ENCODE results near the gene KRABD2.

The KRABD2 gene

DNA sequence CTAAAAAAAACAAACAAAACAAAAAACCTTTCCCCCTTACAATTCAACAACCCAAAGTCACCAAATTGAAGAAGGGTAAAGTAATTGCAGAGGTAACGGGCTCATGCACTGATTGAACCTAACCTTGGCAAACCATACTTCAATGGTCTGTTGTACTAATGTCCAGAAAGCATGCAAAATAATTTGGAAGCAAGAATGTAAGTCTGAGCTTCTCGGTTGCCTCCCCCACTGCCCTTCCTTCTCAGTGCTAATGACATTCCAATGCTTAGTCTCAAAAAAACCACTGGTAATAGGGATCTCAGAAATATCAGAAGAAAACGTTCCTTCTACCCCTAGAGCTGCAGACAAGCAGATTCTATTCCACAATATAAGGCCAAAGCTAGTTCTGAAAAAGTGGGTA, 15.8 kb downstream of the KRABD2 start:
- H3K27ac ChIP-seq (replicated peaks in 1 of 4): peak overlapping the region in 3 of 4 donors; percentile 14 to 51 (median 14)
- no peak overlapping the region for H3K4me3 ChIP-seq
- 58% methylated on average over 3 of the region's 3 CpGs for WGBS
- intact Hi-C loops (cut with DNase I): no loop called here
- H3K36me3 ChIP-seq: peaks cover 0 to 14% (median 5%) of the 10 kb centered on the region in 4 donors
- no peaks in the 10 kb centered on the region for H3K27me3 ChIP-seq
- peaks cover 0 to 33% (median 13%) of the 10 kb centered on the region in 4 donors for H3K4me1 ChIP-seq
- no peaks in the 10 kb centered on the region for H3K9me3 ChIP-seq
- no peak for DNase-seq (ENCODE audit: extremely low spot score)
- TF ChIP-seq POLR2AphosphoS5 (IDR thresholded peaks at IDR 0.05): no peak
- no peak for TF ChIP-seq POLR2A (IDR thresholded peaks at IDR 0.05; ENCODE audit: low read depth)
- no peak for TF ChIP-seq EP300 (IDR thresholded peaks at IDR 0.05)
- TF ChIP-seq CTCF (IDR thresholded peaks at IDR 0.05): no peak

DNA sequence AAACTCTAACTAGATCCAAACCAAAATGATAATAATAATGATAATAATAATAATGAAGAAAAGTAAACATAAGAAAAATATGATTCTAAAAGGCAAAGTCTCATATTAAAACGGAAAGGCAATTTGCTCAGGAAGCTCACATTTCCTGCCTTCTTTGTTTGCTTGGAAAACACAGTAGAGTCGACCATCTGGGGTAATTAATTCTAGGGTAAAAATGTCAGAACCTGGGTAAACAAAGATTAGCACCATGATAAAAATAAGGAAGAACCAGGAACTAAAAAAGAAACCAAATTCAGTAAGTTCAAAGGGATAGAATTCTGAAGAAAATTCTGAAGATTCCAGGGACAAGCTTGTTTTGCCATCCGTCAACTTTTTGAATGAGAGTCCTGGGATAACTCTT, 16.2 kb downstream of the KRABD2 start:
- 51% methylated on average over 3 of the region's 3 CpGs for WGBS
- H3K27ac ChIP-seq (replicated peaks in 1 of 4): peak overlapping the region in 2 of 4 donors; percentile 14 to 51
- peaks cover 0 to 9% (median 4%) of the 10 kb centered on the region in 4 donors for H3K36me3 ChIP-seq
- no peak for TF ChIP-seq CTCF (IDR thresholded peaks at IDR 0.05)
- TF ChIP-seq POLR2AphosphoS5 (IDR thresholded peaks at IDR 0.05): no peak
- TF ChIP-seq EP300 (IDR thresholded peaks at IDR 0.05): no peak
- TF ChIP-seq POLR2A (IDR thresholded peaks at IDR 0.05; ENCODE audit: low read depth): no peak
- no peak overlapping the region for H3K4me3 ChIP-seq
- no peak for DNase-seq (ENCODE audit: extremely low spot score)
- peaks cover 0 to 28% (median 11%) of the 10 kb centered on the region in 4 donors for H3K4me1 ChIP-seq
- no peaks in the 10 kb centered on the region for H3K9me3 ChIP-seq
- H3K27me3 ChIP-seq: no peaks in the 10 kb centered on the region
- intact Hi-C loops (cut with DNase I): no loop called here

DNA sequence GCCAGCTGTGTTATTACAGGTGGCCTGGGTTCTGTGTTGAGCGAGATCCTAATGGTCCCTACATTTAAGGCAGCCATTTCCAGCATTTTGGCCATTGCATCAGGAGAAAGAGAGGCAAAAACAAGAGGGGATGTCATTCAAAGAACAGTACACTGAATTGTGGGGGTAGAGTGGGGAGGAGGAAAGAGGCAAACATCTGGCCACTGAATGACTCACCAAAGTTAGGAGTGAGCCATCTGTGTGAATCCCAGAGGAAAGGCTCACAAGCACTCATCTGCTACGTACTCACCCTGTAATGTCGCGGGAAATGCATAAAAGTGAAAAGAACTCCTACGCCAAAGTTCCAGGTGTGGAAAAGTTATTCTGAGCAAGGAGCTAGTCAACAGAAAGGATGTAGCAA, 16.7 kb downstream of the KRABD2 start:
- Histone ChIP-seq H3K4me1 (peaks cover 0 to 23% (median 11%) of the 10 kb centered on the region in 4 donors), H3K9me3 (no peaks in the 10 kb centered on the region), H3K4me3 (no peak overlapping the region), H3K27ac (replicated peaks in 1 of 4) (peak overlapping the region in 3 of 4 donors; percentile 6 to 51 (median 43)), H3K36me3 (peaks cover 0 to 7% (median 2%) of the 10 kb centered on the region in 4 donors), H3K27me3 (no peaks in the 10 kb centered on the region)
- intact Hi-C loops (cut with DNase I): no loop called here
- TF ChIP-seq CTCF (IDR thresholded peaks at IDR 0.05): no peak
- TF ChIP-seq POLR2AphosphoS5 (IDR thresholded peaks at IDR 0.05): peak in 1 of 2 donors; percentile 47
- WGBS: 61% methylated on average over 5 of the region's 5 CpGs
- DNase-seq (ENCODE audit: extremely low spot score): no peak

- DNase-seq (ENCODE audit: extremely low spot score): no peak
- no peaks in the 10 kb centered on the region for H3K9me3 ChIP-seq
- WGBS: 98% methylated on average over 3 of the region's 3 CpGs
- H3K36me3 ChIP-seq: no peaks in the 10 kb centered on the region
- H3K4me3 ChIP-seq: no peak overlapping the region
- intact Hi-C loops (cut with DNase I): no loop called here
- H3K4me1 ChIP-seq: peaks cover 0 to 20% (median 10%) of the 10 kb centered on the region in 4 donors
- no peaks in the 10 kb centered on the region for H3K27me3 ChIP-seq
- H3K27ac ChIP-seq (replicated peaks in 1 of 4): no peak overlapping the region
- no peak for TF ChIP-seq POLR2AphosphoS5 (IDR thresholded peaks at IDR 0.05)
- TF ChIP-seq CTCF (IDR thresholded peaks at IDR 0.05): no peak
- TF ChIP-seq EP300 (IDR thresholded peaks at IDR 0.05): no peak
- TF ChIP-seq POLR2A (IDR thresholded peaks at IDR 0.05; ENCODE audit: low read depth): no peak
Measured at GRCh38 chr17:8357910-8358309, 18.6 kb downstream of the KRABD2 start.

DNA sequence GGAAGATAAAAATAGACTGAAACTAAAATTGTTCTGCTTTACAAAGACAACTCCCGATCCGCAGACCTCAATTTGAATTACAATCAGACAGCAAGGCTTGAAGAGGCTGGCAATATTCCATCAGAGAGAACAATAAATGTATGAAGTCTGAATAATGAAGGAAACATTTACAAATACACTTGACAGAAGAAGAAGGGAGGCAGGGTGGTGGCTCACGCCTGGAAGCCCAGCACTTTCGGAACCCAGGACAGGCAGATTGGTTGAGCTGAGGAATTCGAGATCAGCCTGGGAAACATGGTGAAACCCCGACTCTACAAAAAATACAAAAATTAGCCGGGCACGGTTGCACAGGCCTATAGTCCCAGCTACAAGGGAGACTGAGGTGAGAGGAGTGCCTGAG, 22.3 kb downstream of the KRABD2 start:
- WGBS: 64% methylated on average over 8 of the region's 8 CpGs
- DNase-seq (ENCODE audit: extremely low spot score): no peak
- H3K27me3 ChIP-seq: no peaks in the 10 kb centered on the region
- TF ChIP-seq POLR2A (IDR thresholded peaks at IDR 0.05; ENCODE audit: low read depth) (no peak), EP300 (IDR thresholded peaks at IDR 0.05) (no peak), CTCF (IDR thresholded peaks at IDR 0.05) (no peak), POLR2AphosphoS5 (IDR thresholded peaks at IDR 0.05) (no peak)
- H3K4me1 ChIP-seq: peaks cover 0 to 7% (median under 1%) of the 10 kb centered on the region in 4 donors
- no peak overlapping the region for H3K27ac ChIP-seq (replicated peaks in 1 of 4)
- H3K36me3 ChIP-seq: no peaks in the 10 kb centered on the region
- H3K4me3 ChIP-seq: no peak overlapping the region
- H3K9me3 ChIP-seq: no peaks in the 10 kb centered on the region
- intact Hi-C loops (cut with DNase I): no loop called here
